Liver (tissue), 9 donors: ENCODE data around the gene ASF1B. TPM values are rescaled to one million over a fixed set of nuclear protein-coding genes. Genes with fewer than 3 reads are reported as not detected.

ENCODE experiments used
- DNase-seq: peaks from one replicate; pipeline ENCODE4 v3.0.0-alpha.2; 2017; ENCODE audit warnings: low spot score
- H3K27ac ChIP-seq, 2 donors: one replicate each; pipeline ENCODE4 v1.7.0; 2013; ENCODE audit warnings: inconsistent platforms in 2 of 2, low read length in 2 of 2, control low read depth in 1 of 2, low read depth in 1 of 2, mild to moderate bottlenecking in 1 of 2
- H3K27me3 ChIP-seq, 4 donors: one replicate each; pipeline versions ENCODE4 v1.6.1 to v1.7.0; 2013; ENCODE audit warnings: low read length in 3 of 4, inconsistent platforms in 1 of 4, mild to moderate bottlenecking in 1 of 4, moderate library complexity in 1 of 4; ENCODE audit not compliant: control insufficient read depth in 4 of 4, insufficient read depth in 4 of 4
- H3K36me3 ChIP-seq, 4 donors: one replicate each; pipeline versions ENCODE4 v1.6.1 to v1.7.0; 2013; ENCODE audit warnings: low read length in 3 of 4, mild to moderate bottlenecking in 3 of 4, low read depth in 1 of 4, moderate library complexity in 1 of 4; ENCODE audit not compliant: control insufficient read depth in 4 of 4, insufficient read depth in 3 of 4
- H3K4me1 ChIP-seq, 4 donors: one replicate each; pipeline versions ENCODE4 v1.6.1 to v1.7.0; 2013; ENCODE audit warnings: low read length in 3 of 4, mild to moderate bottlenecking in 3 of 4, moderate library complexity in 1 of 4; ENCODE audit not compliant: control insufficient read depth in 4 of 4, insufficient read depth in 4 of 4
- H3K4me3 ChIP-seq, 3 donors: one replicate each; pipeline versions ENCODE4 v1.6.1 to v1.7.0; 2013; ENCODE audit warnings: low read length in 3 of 3, control low read depth in 1 of 3, low read depth in 1 of 3, mild to moderate bottlenecking in 1 of 3
- H3K9ac ChIP-seq, 2 donors: one replicate each; pipeline ENCODE4 v1.7.0; 2013; ENCODE audit warnings: low read length in 2 of 2, mild to moderate bottlenecking in 2 of 2, moderate library complexity in 2 of 2, control low read depth in 1 of 2, low read depth in 1 of 2
- H3K9me3 ChIP-seq, 4 donors: one replicate each; pipeline versions ENCODE4 v1.6.1 to v1.7.0; 2013; ENCODE audit warnings: low read length in 3 of 4; ENCODE audit not compliant: control insufficient read depth in 4 of 4
- ATF3 ChIP-seq: IDR thresholded peaks from 2 replicates; pipeline ENCODE4 v1.6.1; 2016; ENCODE audit warnings: antibody characterized with exemption
- CTCF ChIP-seq: fragments of 150-350 bp; IDR thresholded peaks from 2 replicates; pipeline ENCODE4 v1.5.1; 2017; ENCODE audit warnings: improper control_type of control experiment, low read depth, low read length; ENCODE audit not compliant: missing input control
- EGR1 ChIP-seq, 2 donors: IDR thresholded peaks; 2 replicates each; pipeline ENCODE4 v1.6.1; 2016 to 2018; ENCODE audit warnings: antibody characterized with exemption in 2 of 2, low read depth in 2 of 2
- FOXA1 ChIP-seq: IDR thresholded peaks from 2 replicates; pipeline ENCODE4 v1.6.1; 2016; ENCODE audit warnings: antibody characterized with exemption
- FOXA2 ChIP-seq: IDR thresholded peaks from 2 replicates; pipeline ENCODE4 v1.6.1; 2016; ENCODE audit warnings: antibody characterized with exemption
- GABPA ChIP-seq, 2 donors: IDR thresholded peaks in 1 of 2; conservative IDR thresholded peaks in 1 of 2; 2 replicates each; pipeline ENCODE4 v1.6.1; 2016; ENCODE audit warnings: antibody characterized with exemption in 2 of 2, mild to moderate bottlenecking in 1 of 2, moderate library complexity in 1 of 2
- HNF4G ChIP-seq: IDR thresholded peaks from 2 replicates; pipeline ENCODE4 v1.6.1; 2016; ENCODE audit warnings: antibody characterized with exemption
- JUND ChIP-seq, 2 donors: IDR thresholded peaks; 2 replicates each; pipeline ENCODE4 v1.6.1; 2016; ENCODE audit warnings: antibody characterized with exemption in 2 of 2
- MAX ChIP-seq: IDR thresholded peaks from 2 replicates; pipeline ENCODE4 v1.6.1; 2016; ENCODE audit warnings: antibody characterized with exemption
- NR2F2 ChIP-seq: IDR thresholded peaks from 2 replicates; pipeline ENCODE4 v1.6.1; 2016; ENCODE audit warnings: antibody characterized with exemption
- RAD21 ChIP-seq, 2 donors: IDR thresholded peaks; 2 replicates each; pipeline ENCODE4 v1.6.1; 2016; ENCODE audit warnings: antibody characterized with exemption in 2 of 2, mild to moderate bottlenecking in 2 of 2
- REST ChIP-seq: IDR thresholded peaks from 2 replicates; pipeline ENCODE4 v1.6.1; 2016; ENCODE audit warnings: antibody characterized with exemption, mild to moderate bottlenecking
- RXRA ChIP-seq, 2 donors: IDR thresholded peaks; 2 replicates each; pipeline ENCODE4 v1.6.1; 2017 to 2018; ENCODE audit warnings: antibody characterized with exemption in 2 of 2, mild to moderate bottlenecking in 1 of 2
- SP1 ChIP-seq: IDR thresholded peaks from 2 replicates; pipeline ENCODE4 v1.6.1; 2018; ENCODE audit warnings: antibody characterized with exemption, mild to moderate bottlenecking
- TAF1 ChIP-seq: conservative IDR thresholded peaks from 2 replicates; pipeline ENCODE4 v1.6.1; 2016; ENCODE audit warnings: antibody characterized with exemption, mild to moderate bottlenecking
- YY1 ChIP-seq: IDR thresholded peaks from 2 replicates; pipeline ENCODE4 v1.6.1; 2016; ENCODE audit warnings: antibody characterized with exemption, mild to moderate bottlenecking
- WGBS: extraction: QIAGEN DNeasy Blood & Tissue Kit; methylation state at CpG from one replicate; pipeline ENCODE4 v1.1.7; 2013; 5-methylcytosine and 5-hydroxymethylcytosine counted together
- polyA plus RNA-seq, 2 donors: library from polyadenylated mRNA; stranded (reverse) in 1 of 2; unstranded in 1 of 2; fragments of 200-250 nt in 1 of 2; fragments of >200 nt in 1 of 2; fragmentation: Nextera tagmentation in 1 of 2; extraction: Ambion mirVana in 1 of 2; gene quantifications; one replicate each; pipeline versions ENCODE4 v1.2.1 to v1.2.3, GENCODE V29; 2013 to 2015
- total RNA-seq, 2 donors: library from RNA; depleted of rRNA; stranded (reverse); fragments of >200 nt; gene quantifications; one replicate each; pipeline ENCODE4 v1.2.3, GENCODE V29; 2014
- donor health status: healthy.
- donor health status: healthy.
- donor health status: healthy.
- donor health status: healthy.
- donor health status: healthy.

Gene ASF1B
- total and polyA plus RNA-seq, 4 donors = 0.25 to 20.5 (median 1.6) TPM

- TF ChIP-seq CTCF (no peak), GABPA (IDR thresholded peaks at IDR 0.05 in 1 of 2, conservative IDR thresholded peaks at IDR 0.05 in 1 of 2) (no peak), JUND (IDR thresholded peaks at IDR 0.05) (no peak), EGR1 (IDR thresholded peaks at IDR 0.05; ENCODE audit: low read depth in 2 of 2) (no peak), NR2F2 (no peak), RXRA (IDR thresholded peaks at IDR 0.05) (no peak), YY1 (no peak), TAF1 (no peak)
Observed at GRCh38 chr19:14116918-14117578, 19.3 kb downstream of the ASF1B start (continued).

- H3K36me3 ChIP-seq = no peaks in the 10 kb centered on the region
- TF ChIP-seq SP1 (no peak), CTCF (no peak), MAX (no peak), ATF3 (no peak), RXRA (IDR thresholded peaks at IDR 0.05) (no peak), HNF4G (no peak), GABPA (IDR thresholded peaks at IDR 0.05 in 1 of 2, conservative IDR thresholded peaks at IDR 0.05 in 1 of 2) (no peak), REST (no peak), FOXA1 (no peak), FOXA2 (no peak), RAD21 (IDR thresholded peaks at IDR 0.05) (no peak), EGR1 (IDR thresholded peaks at IDR 0.05; ENCODE audit: low read depth in 2 of 2) (no peak)
- WGBS = 16% methylated on average over 6 of the region's 6 CpGs
- peak overlapping the region; percentile 23 to 66 for H3K27ac ChIP-seq
- peaks cover 13 to 67% (median 58%) of the 10 kb centered on the region in 4 donors for H3K4me1 ChIP-seq
- H3K27me3 ChIP-seq = no peaks in the 10 kb centered on the region
- no peak for DNase-seq
- no peaks in the 10 kb centered on the region for H3K9me3 ChIP-seq
- H3K9ac ChIP-seq = peak overlapping the region in 1 of 2 donors; percentile 53
- peak overlapping the region in 2 of 3 donors; percentile 88 to 90 for H3K4me3 ChIP-seq
Observed at GRCh38 chr19:14116525-14116917, 19.9 kb downstream of the ASF1B start.
